ENCODE measurements around the gene C1orf115. TPM values are rescaled to one million over a fixed set of nuclear protein-coding genes. Genes with fewer than 3 reads are reported as not detected.
"Not testable (repeated sequence)": the region's sequence is repeated elsewhere in the genome, so short reads cannot be mapped to it uniquely, and the experiment has no call there.

C1orf115 gene
- total and polyA plus RNA-seq, 7 donors = 3.9 to 197 (median 8.9) TPM

DNA sequence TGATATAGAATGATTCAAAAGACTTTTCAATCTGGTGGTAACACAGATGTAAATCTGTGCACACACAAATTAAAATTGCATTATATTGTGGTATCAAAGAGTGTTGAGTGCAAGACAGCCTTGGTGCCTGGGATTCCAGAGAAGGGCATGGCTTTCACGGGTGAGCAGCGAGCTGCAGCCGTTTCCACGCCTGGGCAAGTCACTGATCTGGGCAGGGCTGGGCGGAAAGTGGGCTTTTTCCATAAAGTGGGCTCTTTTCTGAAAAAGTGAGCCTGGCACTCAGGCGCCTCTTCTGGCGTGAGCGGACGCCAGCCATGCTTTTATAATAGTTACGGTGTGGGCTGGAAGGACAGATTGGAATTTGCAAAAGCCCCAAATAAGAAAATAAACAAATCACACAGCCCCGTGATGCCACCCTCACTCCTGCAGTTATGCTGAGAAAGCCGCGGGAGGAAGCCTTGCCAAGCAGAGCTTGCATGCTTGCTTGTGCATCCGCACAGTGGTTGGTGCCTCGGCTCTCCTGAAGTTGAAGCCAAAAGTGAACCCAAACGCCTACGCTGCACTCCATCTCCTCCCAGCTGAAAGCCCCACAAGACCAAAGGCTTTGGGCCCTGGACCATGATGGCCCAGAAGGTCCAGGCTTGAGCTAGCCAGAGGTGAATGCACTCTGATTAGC is 7.1 kb upstream of the C1orf115 start:
- Histone ChIP-seq H3K27me3 (no peaks in the 10 kb centered on the region), H3K9me3 (no peaks in the 10 kb centered on the region), H3K27ac (no peak overlapping the region), H3K36me3 (no peaks in the 10 kb centered on the region), H3K4me3 (no peak overlapping the region), H3K4me1 (no peaks in the 10 kb centered on the region)
- TF ChIP-seq POLR2A (IDR thresholded peaks at IDR 0.05) (no peak), POLR2AphosphoS5 (IDR thresholded peaks at IDR 0.05) (no peak), EP300 (IDR thresholded peaks at IDR 0.05) (no peak)
- TF ChIP-seq, protein P1, sequence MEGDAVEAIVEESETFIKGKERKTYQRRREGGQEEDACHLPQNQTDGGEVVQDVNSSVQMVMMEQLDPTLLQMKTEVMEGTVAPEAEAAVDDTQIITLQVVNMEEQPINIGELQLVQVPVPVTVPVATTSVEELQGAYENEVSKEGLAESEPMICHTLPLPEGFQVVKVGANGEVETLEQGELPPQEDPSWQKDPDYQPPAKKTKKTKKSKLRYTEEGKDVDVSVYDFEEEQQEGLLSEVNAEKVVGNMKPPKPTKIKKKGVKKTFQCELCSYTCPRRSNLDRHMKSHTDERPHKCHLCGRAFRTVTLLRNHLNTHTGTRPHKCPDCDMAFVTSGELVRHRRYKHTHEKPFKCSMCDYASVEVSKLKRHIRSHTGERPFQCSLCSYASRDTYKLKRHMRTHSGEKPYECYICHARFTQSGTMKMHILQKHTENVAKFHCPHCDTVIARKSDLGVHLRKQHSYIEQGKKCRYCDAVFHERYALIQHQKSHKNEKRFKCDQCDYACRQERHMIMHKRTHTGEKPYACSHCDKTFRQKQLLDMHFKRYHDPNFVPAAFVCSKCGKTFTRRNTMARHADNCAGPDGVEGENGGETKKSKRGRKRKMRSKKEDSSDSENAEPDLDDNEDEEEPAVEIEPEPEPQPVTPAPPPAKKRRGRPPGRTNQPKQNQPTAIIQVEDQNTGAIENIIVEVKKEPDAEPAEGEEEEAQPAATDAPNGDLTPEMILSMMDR (IDR thresholded peaks at IDR 0.05) = no peak
- 90 to 92% methylated on average over 17 of the region's 17 CpGs for WGBS, 2 donors
- intact Hi-C loops (cut with DNase I) = no loop called here
- no peak for DNase-seq

DNA sequence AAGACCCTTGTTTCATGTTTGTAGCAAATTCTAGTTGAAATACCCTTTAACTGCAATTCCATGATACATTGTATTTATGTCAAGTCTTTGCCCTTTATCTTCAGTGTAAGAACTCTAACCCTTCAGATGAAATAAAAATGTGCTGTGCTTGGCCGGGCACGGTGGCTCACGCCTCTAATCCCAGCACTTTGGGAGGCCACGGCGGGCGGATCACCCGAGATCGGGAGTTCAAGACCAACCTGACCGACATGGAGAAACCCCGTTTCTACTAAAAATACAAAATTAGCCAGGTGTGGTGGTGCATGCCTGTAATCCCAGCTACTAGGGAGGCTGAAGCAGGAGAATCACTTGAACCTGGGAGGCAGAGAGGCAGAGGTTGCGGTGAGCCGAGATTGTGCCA is 6.4 kb upstream of the C1orf115 start:
- DNase-seq; H3K4me1 ChIP-seq; H3K27ac ChIP-seq; H3K4me3 ChIP-seq; H3K36me3 ChIP-seq; H3K9me3 ChIP-seq; H3K27me3 ChIP-seq; intact Hi-C loops (cut with DNase I): not testable (repeated sequence)
- 95 to 96% methylated on average over 12 of the region's 12 CpGs for WGBS, 2 donors

DNA sequence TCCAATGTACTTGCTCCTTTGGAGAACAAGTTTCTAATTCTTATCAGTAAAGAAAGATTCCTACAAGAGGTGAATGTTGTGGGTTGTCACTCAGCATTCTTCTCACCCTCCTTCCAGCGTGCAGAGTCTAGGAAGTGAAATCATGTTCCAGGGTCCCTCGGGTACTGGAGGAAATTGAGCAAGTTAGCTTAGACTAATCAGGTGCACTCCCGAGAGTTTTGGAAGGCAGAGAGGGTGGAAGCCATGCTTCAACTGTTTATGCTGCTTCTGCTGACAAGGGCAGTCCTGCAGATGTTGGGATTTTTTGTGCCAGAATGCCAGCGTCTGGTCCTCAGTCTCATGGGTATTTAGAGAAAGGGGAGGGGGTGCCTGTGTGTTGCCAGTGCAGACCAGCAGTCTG is 5.3 kb upstream of the C1orf115 start:
- no peaks in the 10 kb centered on the region for H3K36me3 ChIP-seq
- H3K4me3 ChIP-seq = no peak overlapping the region
- DNase-seq = no peak
- H3K4me1 ChIP-seq = peaks cover 0 to 6% (median 4%) of the 10 kb centered on the region in 4 donors
- H3K9me3 ChIP-seq = no peaks in the 10 kb centered on the region
- intact Hi-C loops (cut with DNase I) = no loop called here
- WGBS, 2 donors = 73 to 80% methylated on average over 4 of the region's 4 CpGs
- no peak for TF ChIP-seq POLR2A (IDR thresholded peaks at IDR 0.05)
- TF ChIP-seq POLR2AphosphoS5 (IDR thresholded peaks at IDR 0.05) = no peak
- TF ChIP-seq EP300 (IDR thresholded peaks at IDR 0.05) = no peak
- TF ChIP-seq, protein P1 (IDR thresholded peaks at IDR 0.05) = no peak
- H3K27me3 ChIP-seq = no peaks in the 10 kb centered on the region
- H3K27ac ChIP-seq = no peak overlapping the region

DNA sequence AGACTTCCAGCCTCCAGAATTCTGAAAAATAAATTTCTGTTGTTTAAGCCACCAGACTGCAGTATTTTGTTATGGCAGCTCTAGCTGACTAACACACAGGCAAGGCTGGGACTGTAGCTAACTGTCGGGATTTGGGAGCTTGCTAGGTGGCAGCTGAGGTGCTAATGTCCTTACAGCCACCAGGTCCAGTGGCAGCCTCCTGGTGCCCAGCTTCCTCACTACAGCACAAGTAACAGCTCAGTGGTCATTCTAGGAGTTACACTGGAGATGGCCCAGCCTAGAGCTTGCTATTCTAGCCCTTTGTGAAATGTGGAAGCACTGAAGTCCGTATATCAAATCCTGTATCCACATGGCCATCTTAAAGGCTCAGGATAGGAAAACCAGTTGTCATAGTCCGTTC is 4.3 kb upstream of the C1orf115 start:
- H3K4me3 ChIP-seq = no peak overlapping the region
- H3K36me3 ChIP-seq = no peaks in the 10 kb centered on the region
- no peak overlapping the region for H3K27ac ChIP-seq
- DNase-seq = no peak
- intact Hi-C loops (cut with DNase I) = no loop called here
- no peaks in the 10 kb centered on the region for H3K27me3 ChIP-seq
- 79 to 89% methylated on average over 3 of the region's 3 CpGs for whole genome bisulfite sequencing, 2 donors
- H3K4me1 ChIP-seq = peaks cover 0 to 15% (median 12%) of the 10 kb centered on the region in 4 donors
- H3K9me3 ChIP-seq = no peaks in the 10 kb centered on the region
- TF ChIP-seq EP300 (IDR thresholded peaks at IDR 0.05) (no peak), POLR2AphosphoS5 (IDR thresholded peaks at IDR 0.05) (no peak), POLR2A (IDR thresholded peaks at IDR 0.05) (no peak)
- TF ChIP-seq, protein P1 (IDR thresholded peaks at IDR 0.05) = no peak

DNA sequence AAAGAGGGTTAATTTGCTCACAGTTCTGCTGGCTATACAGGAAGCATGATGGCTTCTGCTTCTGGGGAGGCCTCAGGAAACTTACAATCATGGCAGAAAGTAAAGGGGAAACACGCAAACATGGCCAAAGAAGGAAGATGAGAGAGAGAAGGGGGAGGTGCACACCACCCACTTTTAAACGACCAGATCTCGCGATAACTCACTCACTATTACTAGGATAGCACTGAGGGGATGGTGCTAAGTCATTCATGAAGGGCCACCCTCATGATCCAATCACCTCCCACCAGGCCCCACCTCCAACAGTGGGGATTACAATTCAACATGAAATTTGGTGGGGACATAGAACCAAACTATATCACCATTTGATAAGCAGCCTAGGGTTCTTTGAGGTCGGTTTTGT is 2.4 kb upstream of the C1orf115 start:
- Histone ChIP-seq H3K4me1 (peaks cover 0 to 19% (median 15%) of the 10 kb centered on the region in 4 donors), H3K36me3 (no peaks in the 10 kb centered on the region), H3K4me3 (no peak overlapping the region), H3K27me3 (no peaks in the 10 kb centered on the region), H3K9me3 (no peaks in the 10 kb centered on the region), H3K27ac (no peak overlapping the region)
- TF ChIP-seq POLR2A (IDR thresholded peaks at IDR 0.05) (no peak), EP300 (IDR thresholded peaks at IDR 0.05) (no peak), POLR2AphosphoS5 (IDR thresholded peaks at IDR 0.05) (no peak)
- TF ChIP-seq, protein P1 (IDR thresholded peaks at IDR 0.05) = no peak
- DNase-seq = no peak
- 87 to 88% methylated on average over 5 of the region's 5 CpGs for WGBS, 2 donors
- intact Hi-C loops (cut with DNase I) = no loop called here

Measured in sigmoid colon (tissue), 7 donors.